GM21576 (cell line): ENCODE data around the gene COX4I1.
"Not testable (repeated sequence)": the region's sequence is repeated elsewhere in the genome, so short reads cannot be mapped to it uniquely, and the experiment has no call there.

Experiments used
- ATAC-seq: cut with Tn5 transposase; IDR thresholded peaks from one replicate; pipeline ENCODE4 v1.9.1; 2021; ENCODE audit warnings: mild to moderate bottlenecking, moderate library complexity; ENCODE audit not compliant: unreplicated experiment

The COX4I1 gene

GRCh38 chr16:85798283-85798776 is 1.2 kb upstream of the COX4I1 start:
- ATAC-seq = no peak

- ATAC-seq = peak; percentile 22
These were observed 496 bp upstream of the COX4I1 start for GRCh38 chr16:85798901-85799496.

- ATAC-seq = no peak
These were observed 800 bp downstream of the COX4I1 start for GRCh38 chr16:85800321-85800669.

GRCh38 chr16:85803570-85803969 is 4.1 kb downstream of the COX4I1 start:
- no peak for ATAC-seq

- ATAC-seq = no peak
These were observed 6.0 kb downstream of the COX4I1 start for GRCh38 chr16:85805442-85806045.

GRCh38 chr16:85806539-85806938 is 7.0 kb downstream of the COX4I1 start:
- no peak for ATAC-seq

GRCh38 chr16:85807340-85807739 is 7.8 kb downstream of the COX4I1 start:
- ATAC-seq = not testable (repeated sequence)

GRCh38 chr16:85808104-85808503 is 8.6 kb downstream of the COX4I1 start:
- ATAC-seq = not testable (repeated sequence)

GRCh38 chr16:85808926-85809325 is 9.4 kb downstream of the COX4I1 start:
- ATAC-seq = no peak

- ATAC-seq = no peak
These were observed 10.2 kb downstream of the COX4I1 start for GRCh38 chr16:85809645-85810044.

GRCh38 chr16:85810097-85810741 is 10.7 kb downstream of the COX4I1 start:
- no peak for ATAC-seq

- no peak for ATAC-seq
These were observed 11.2 kb downstream of the COX4I1 start for GRCh38 chr16:85810742-85811115.

GRCh38 chr16:85812031-85812807 is 12.7 kb downstream of the COX4I1 start:
- ATAC-seq = no peak

GRCh38 chr16:85812811-85813700 is 13.6 kb downstream of the COX4I1 start:
- no peak for ATAC-seq

GRCh38 chr16:85816159-85816558 is 16.7 kb downstream of the COX4I1 start:
- no peak for ATAC-seq

- ATAC-seq = not testable (repeated sequence)
These were observed 17.7 kb downstream of the COX4I1 start for GRCh38 chr16:85817195-85817594.

GRCh38 chr16:85819245-85819644 is 19.8 kb downstream of the COX4I1 start:
- ATAC-seq = no peak

- no peak for ATAC-seq
These were observed 20.3 kb downstream of the COX4I1 start for GRCh38 chr16:85819771-85820170.

- no peak for ATAC-seq
These were observed 21.3 kb downstream of the COX4I1 start for GRCh38 chr16:85820604-85821372.
